ENCODE results near the gene PTPN9. TPM values are rescaled to one million over a fixed set of nuclear protein-coding genes. Genes with fewer than 3 reads are reported as not detected.
"Not testable (repeated sequence)": the region's sequence is repeated elsewhere in the genome, so short reads cannot be mapped to it uniquely, and the experiment has no call there.

PTPN9 gene
- total and polyA plus RNA-seq, 10 of the 15 experiments (the other 5 are each of a cell fraction or from before 2014, with no cell fraction given) = 7.8 to 29.1 (median 18.5) TPM

DNA sequence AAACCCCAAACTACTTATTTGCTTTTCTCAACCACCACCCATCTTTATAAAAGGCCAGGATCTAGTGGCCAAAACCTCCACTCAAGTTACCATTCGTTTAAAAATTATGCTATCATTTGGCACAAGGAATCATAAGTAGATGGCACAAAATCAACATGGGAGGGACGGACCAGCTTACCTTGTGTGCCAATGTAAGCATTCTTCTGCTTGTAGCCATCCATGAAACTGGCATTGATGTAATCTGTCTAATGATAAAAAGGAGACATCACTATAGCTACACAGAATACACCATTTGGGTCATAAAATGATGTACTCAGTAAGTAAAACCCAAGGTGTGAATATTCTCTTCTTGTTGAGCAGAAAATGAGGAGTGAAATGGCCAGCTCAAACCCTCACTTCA, 99.4 kb downstream of the PTPN9 start:
- ATAC-seq = no peak
- H3K4me1 ChIP-seq (ENCODE audit: control insufficient read depth, insufficient read depth, low read length) = no peaks in the 10 kb centered on the region
- POLR2A ChIA-PET = no interaction called here
- peaks cover 2 to 9% of the 10 kb centered on the region in 2 experiments; a peak in 3 of 4 replicates for H3K36me3 ChIP-seq (ENCODE audit: control insufficient read depth in 2 of 2, insufficient read depth in 2 of 2, low read length in 1 of 2)
- H3K4me2 ChIP-seq (ENCODE audit: control insufficient read depth, insufficient read depth) = no peak overlapping the region
- in situ Hi-C loops (cut with MboI) (no loop called here), intact Hi-C loops (cut with micrococcal nuclease; ENCODE audit: unreplicated experiment) (no loop called here)
- no peak overlapping the region for H3K4me3 ChIP-seq
- no peak for FAIRE-seq
- H3K9ac ChIP-seq (ENCODE audit: control insufficient read depth, insufficient read depth, low read length) = no peak overlapping the region
- H4K20me1 ChIP-seq (ENCODE audit: control insufficient read depth, insufficient read depth) = no peaks in the 10 kb centered on the region
- RAD21 ChIA-PET (ENCODE audit: unreplicated experiment) = interaction anchor here (0.6 kb wide), 1 partner anchor 39 kb away, joined by 3 read pairs; no protein-coding TSS in a partner anchor
- no peaks in the 10 kb centered on the region for H3K9me3 ChIP-seq (replicated peaks; ENCODE audit: control insufficient read depth, insufficient read depth, low read length)
- no peak overlapping the region for H3K27ac ChIP-seq (ENCODE audit: control insufficient read depth, insufficient read depth)
- no peak for TF ChIP-seq SMARCA5 (IDR thresholded peaks at IDR 0.05)
- TF ChIP-seq GATAD2B (conservative IDR thresholded peaks at IDR 0.05; ENCODE audit: low read depth) = no peak
- no peak for TF ChIP-seq CHD4 (IDR thresholded peaks at IDR 0.05)
- TF ChIP-seq, protein P1, sequence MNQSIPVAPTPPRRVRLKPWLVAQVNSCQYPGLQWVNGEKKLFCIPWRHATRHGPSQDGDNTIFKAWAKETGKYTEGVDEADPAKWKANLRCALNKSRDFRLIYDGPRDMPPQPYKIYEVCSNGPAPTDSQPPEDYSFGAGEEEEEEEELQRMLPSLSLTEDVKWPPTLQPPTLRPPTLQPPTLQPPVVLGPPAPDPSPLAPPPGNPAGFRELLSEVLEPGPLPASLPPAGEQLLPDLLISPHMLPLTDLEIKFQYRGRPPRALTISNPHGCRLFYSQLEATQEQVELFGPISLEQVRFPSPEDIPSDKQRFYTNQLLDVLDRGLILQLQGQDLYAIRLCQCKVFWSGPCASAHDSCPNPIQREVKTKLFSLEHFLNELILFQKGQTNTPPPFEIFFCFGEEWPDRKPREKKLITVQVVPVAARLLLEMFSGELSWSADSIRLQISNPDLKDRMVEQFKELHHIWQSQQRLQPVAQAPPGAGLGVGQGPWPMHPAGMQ (IDR thresholded peaks at IDR 0.05; ENCODE audit: borderline replicate concordance) = no peak
- TF ChIP-seq ASH2L (IDR thresholded peaks at IDR 0.05; ENCODE audit: borderline replicate concordance, low read depth) = no peak
- no peak for TF ChIP-seq MEF2B (IDR thresholded peaks at IDR 0.05; ENCODE audit: partially characterized antibody, poor library complexity, severe bottlenecking)
- no TSS peak for BruUV-seq (replicated peaks)
- SMC1A ChIA-PET (ENCODE audit: uncharacterized antibody, unreplicated experiment) = no interaction called here
- WGBS (ENCODE audit: insufficient coverage, insufficient replicate concordance, low lambda C conversion rate, missing lambda C conversion rate) = 74% methylated on average over 2 of the region's 2 CpGs
- H3K79me2 ChIP-seq (ENCODE audit: control insufficient read depth, insufficient read depth, low read length) = no peaks in the 10 kb centered on the region
- CTCF ChIA-PET = no interaction called here
- no peak overlapping the region for H2AFZ ChIP-seq (ENCODE audit: control insufficient read depth, low read depth, low read length)
- H3K27me3 ChIP-seq (replicated peaks in 1 of 2; ENCODE audit: control insufficient read depth in 2 of 2, insufficient read depth in 2 of 2, low read length in 1 of 2) = no peaks in the 10 kb centered on the region
- DNase-seq (ENCODE audit: low read depth, low spot score) = no peak

DNA sequence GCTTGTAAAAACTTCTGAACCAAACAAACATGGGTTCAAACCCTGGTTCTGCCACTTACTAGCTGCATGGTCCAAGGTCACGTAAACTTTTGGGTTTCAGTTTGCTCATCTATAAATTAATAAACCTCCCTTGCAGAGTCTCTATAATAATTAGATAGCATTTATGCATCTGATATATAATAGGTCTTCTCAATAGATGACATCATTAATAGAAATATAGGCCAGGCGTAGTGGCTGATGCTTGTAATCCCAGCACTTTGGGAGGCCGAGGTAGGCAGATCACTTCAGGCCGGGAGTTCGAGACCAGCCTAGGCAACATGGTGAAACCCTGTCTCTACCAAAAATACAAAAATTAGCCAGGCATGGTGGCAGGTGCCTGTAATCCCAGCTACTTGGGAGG, 102.0 kb downstream of the PTPN9 start:
- H3K27me3 ChIP-seq (replicated peaks in 1 of 2; ENCODE audit: control insufficient read depth in 2 of 2, insufficient read depth in 2 of 2, low read length in 1 of 2); intact Hi-C loops (cut with micrococcal nuclease; ENCODE audit: unreplicated experiment); DNase-seq (ENCODE audit: low read depth, low spot score); RAD21 ChIA-PET (ENCODE audit: unreplicated experiment); POLR2A ChIA-PET; H3K9me3 ChIP-seq (replicated peaks; ENCODE audit: control insufficient read depth, insufficient read depth, low read length); H3K79me2 ChIP-seq (ENCODE audit: control insufficient read depth, insufficient read depth, low read length); ATAC-seq; H3K36me3 ChIP-seq (ENCODE audit: control insufficient read depth in 2 of 2, insufficient read depth in 2 of 2, low read length in 1 of 2); H3K4me1 ChIP-seq (ENCODE audit: control insufficient read depth, insufficient read depth, low read length); H2AFZ ChIP-seq (ENCODE audit: control insufficient read depth, low read depth, low read length); H3K4me3 ChIP-seq; in situ Hi-C loops (cut with MboI); H4K20me1 ChIP-seq (ENCODE audit: control insufficient read depth, insufficient read depth); H3K27ac ChIP-seq (ENCODE audit: control insufficient read depth, insufficient read depth); CTCF ChIA-PET; H3K9ac ChIP-seq (ENCODE audit: control insufficient read depth, insufficient read depth, low read length); FAIRE-seq; BruUV-seq (replicated peaks); SMC1A ChIA-PET (ENCODE audit: uncharacterized antibody, unreplicated experiment); H3K4me2 ChIP-seq (ENCODE audit: control insufficient read depth, insufficient read depth): not testable (repeated sequence)
- WGBS (ENCODE audit: insufficient coverage, insufficient replicate concordance, low lambda C conversion rate, missing lambda C conversion rate) = 96% methylated on average over 5 of the region's 5 CpGs
